MM.1S (cell line): Measurements from ENCODE around the gene USF1.

Experiments used
- DNase-seq: peaks from one replicate; pipeline ENCODE4 v3.0.0-alpha.2; 2015
- H2AFZ ChIP-seq: fragments of 300-600 bp; sonication (generic); 2 replicates; pipeline ENCODE4 v1.6.0; 2016; ENCODE audit warnings: antibody characterized with exemption, low read length
- H3F3A ChIP-seq: fragments of 300-600 bp; sonication (generic); 2 replicates; pipeline ENCODE4 v1.6.1; 2016; ENCODE audit warnings: mild to moderate bottlenecking, antibody characterized with exemption, low read length, moderate library complexity, mixed read lengths; ENCODE audit not compliant: insufficient read depth
- H3K27ac ChIP-seq: fragments of 300-600 bp; sonication (generic); 2 replicates; pipeline ENCODE4 v1.5.1; 2016; ENCODE audit warnings: mild to moderate bottlenecking, low read length
- H3K27me3 ChIP-seq: fragments of 300-600 bp; sonication (generic); replicated peaks from 2 replicates; pipeline ENCODE4 v1.6.0; 2016; ENCODE audit warnings: low read length; ENCODE audit not compliant: insufficient read depth
- H3K36me3 ChIP-seq: fragments of 300-600 bp; sonication (generic); replicated peaks from 2 replicates; pipeline ENCODE4 v1.6.1; 2016; ENCODE audit warnings: mild to moderate bottlenecking, low read length, mixed read lengths; ENCODE audit not compliant: insufficient read depth
- H3K4me1 ChIP-seq: fragments of 300-600 bp; sonication (generic); 2 replicates; pipeline ENCODE4 v1.6.1; 2016; ENCODE audit warnings: low read length, mixed read lengths
- H3K4me2 ChIP-seq: fragments of 300-600 bp; sonication (generic); 2 replicates; pipeline ENCODE4 v1.6.0; 2016; ENCODE audit warnings: low read depth, low read length
- H3K4me3 ChIP-seq: fragments of 300-600 bp; sonication (generic); 2 replicates; pipeline ENCODE4 v1.5.1; 2016; ENCODE audit warnings: low read length, mixed read lengths
- H3K79me2 ChIP-seq: fragments of 300-600 bp; sonication (generic); 2 replicates; pipeline ENCODE4 v1.6.1; 2016; ENCODE audit warnings: mixed run types, low read length, mixed read lengths
- H3K9ac ChIP-seq: fragments of 300-600 bp; sonication (generic); 2 replicates; pipeline ENCODE4 v1.6.1; 2016; ENCODE audit warnings: low read length, mixed read lengths
- H3K9me2 ChIP-seq: fragments of 300-600 bp; sonication (generic); replicated peaks from 2 replicates; pipeline ENCODE4 v1.6.1; 2016; ENCODE audit warnings: mild to moderate bottlenecking, low read length, mixed read lengths; ENCODE audit not compliant: insufficient read depth
- H3K9me3 ChIP-seq: fragments of 300-600 bp; sonication (generic); replicated peaks from 2 replicates; pipeline ENCODE4 v1.6.1; 2016; ENCODE audit warnings: mild to moderate bottlenecking, low read length, mixed read lengths; ENCODE audit not compliant: insufficient read depth
- H4K20me1 ChIP-seq: fragments of 300-600 bp; sonication (generic); 2 replicates; pipeline ENCODE4 v1.6.1; 2016; ENCODE audit warnings: mild to moderate bottlenecking, low read length, moderate library complexity, mixed read lengths; ENCODE audit not compliant: insufficient read depth
- EZH2 ChIP-seq: fragments of 300-600 bp; sonication (generic); optimal IDR thresholded peaks from 2 replicates; pipeline ENCODE3; 2017; ENCODE audit warnings: low read depth, mild to moderate bottlenecking, antibody characterized with exemption, low read length, mixed read lengths
- EZH2phosphoT487 ChIP-seq: fragments of 300-600 bp; sonication (generic); IDR thresholded peaks from 2 replicates; pipeline ENCODE4 v1.6.1; 2018; ENCODE audit warnings: antibody characterized with exemption, low read length
- TF ChIP-seq, protein P1 (sequence below): fragments of 300-600 bp; sonication (generic); IDR thresholded peaks from 2 replicates; pipeline ENCODE4 v1.5.1; 2016; ENCODE audit warnings: antibody characterized with exemption, low read length, mixed read lengths

USF1 gene

DNA sequence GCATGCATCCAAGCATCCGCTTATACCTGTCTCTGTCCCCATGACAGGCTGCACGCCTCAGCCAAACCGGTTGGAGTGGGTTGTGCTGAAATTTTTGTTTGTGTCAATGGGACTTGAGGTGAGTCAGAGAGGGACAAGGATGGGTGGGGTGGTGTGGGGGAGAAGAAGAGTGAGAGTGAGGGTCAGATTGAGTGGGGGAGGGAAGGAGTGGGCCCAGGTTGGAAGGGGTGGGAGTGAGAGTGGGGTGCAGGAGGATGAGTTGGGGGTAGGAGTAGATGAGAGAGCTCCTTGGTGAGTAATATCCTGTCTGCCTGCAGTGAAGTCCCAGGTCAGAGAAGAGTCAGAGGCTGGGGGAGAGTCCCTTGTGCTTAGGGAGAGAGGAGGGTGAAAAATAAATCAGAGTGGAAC, 46.8 kb upstream of the USF1 start:
- Histone ChIP-seq H3K9me3 (no peaks in the 10 kb centered on the region), H3F3A (peaks cover under 1% of the 10 kb centered on the region), H3K9me2 (no peaks in the 10 kb centered on the region), H3K4me1 (peaks cover 10% of the 10 kb centered on the region), H3K27me3 (no peaks in the 10 kb centered on the region), H3K9ac (no peak overlapping the region), H4K20me1 (no peaks in the 10 kb centered on the region), H2AFZ (no peak overlapping the region), H3K36me3 (no peaks in the 10 kb centered on the region), H3K27ac (no peak overlapping the region), H3K4me2 (no peak overlapping the region), H3K4me3 (no peak overlapping the region), H3K79me2 (no peaks in the 10 kb centered on the region)
- TF ChIP-seq EZH2phosphoT487 (no peak), EZH2 (no peak)
- TF ChIP-seq, protein P1, sequence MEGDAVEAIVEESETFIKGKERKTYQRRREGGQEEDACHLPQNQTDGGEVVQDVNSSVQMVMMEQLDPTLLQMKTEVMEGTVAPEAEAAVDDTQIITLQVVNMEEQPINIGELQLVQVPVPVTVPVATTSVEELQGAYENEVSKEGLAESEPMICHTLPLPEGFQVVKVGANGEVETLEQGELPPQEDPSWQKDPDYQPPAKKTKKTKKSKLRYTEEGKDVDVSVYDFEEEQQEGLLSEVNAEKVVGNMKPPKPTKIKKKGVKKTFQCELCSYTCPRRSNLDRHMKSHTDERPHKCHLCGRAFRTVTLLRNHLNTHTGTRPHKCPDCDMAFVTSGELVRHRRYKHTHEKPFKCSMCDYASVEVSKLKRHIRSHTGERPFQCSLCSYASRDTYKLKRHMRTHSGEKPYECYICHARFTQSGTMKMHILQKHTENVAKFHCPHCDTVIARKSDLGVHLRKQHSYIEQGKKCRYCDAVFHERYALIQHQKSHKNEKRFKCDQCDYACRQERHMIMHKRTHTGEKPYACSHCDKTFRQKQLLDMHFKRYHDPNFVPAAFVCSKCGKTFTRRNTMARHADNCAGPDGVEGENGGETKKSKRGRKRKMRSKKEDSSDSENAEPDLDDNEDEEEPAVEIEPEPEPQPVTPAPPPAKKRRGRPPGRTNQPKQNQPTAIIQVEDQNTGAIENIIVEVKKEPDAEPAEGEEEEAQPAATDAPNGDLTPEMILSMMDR: no peak
- DNase-seq: no peak

DNA sequence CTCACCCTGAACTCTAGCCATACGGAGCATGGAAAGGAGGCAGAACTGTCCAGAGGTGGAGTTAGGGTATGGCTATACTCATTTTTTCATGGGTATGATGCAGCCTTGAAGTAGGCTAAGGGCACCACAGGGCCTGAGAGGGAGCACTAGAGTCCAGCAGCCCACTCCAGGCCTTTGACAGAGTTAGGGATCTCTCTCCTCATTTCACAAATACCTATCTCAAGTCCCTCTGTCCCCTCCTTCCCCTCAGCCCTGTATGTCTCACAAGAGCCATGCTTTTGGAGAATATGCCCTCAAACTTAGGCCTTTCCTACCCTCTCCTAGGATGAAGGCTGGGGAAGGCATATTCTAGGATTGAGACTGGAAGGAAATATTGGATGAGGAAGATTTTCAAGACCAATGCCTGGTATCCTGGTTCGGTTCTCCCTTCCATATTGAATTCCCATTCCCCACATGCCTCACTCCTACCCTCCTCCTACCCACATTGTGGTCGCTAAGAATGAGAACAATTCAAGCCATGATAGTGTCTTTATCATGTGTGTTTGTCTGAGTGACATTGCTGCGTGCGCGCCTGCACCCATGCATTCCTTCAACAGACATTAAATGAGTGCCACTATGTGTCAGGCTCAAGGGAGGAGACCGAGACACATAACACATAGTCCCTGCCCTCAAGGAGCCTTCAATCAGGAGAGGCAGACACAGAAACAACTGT, 46.2 kb upstream of the USF1 start:
- DNase-seq: no peak
- no peaks in the 10 kb centered on the region for H3K79me2 ChIP-seq
- no peak overlapping the region for H3K4me3 ChIP-seq
- H3K27me3 ChIP-seq: no peaks in the 10 kb centered on the region
- H3K4me2 ChIP-seq: no peak overlapping the region
- no peaks in the 10 kb centered on the region for H3K9me3 ChIP-seq
- no peaks in the 10 kb centered on the region for H4K20me1 ChIP-seq
- H3K9ac ChIP-seq: no peak overlapping the region
- H3F3A ChIP-seq: no peaks in the 10 kb centered on the region; the same call in 1 of the 2 replicates
- H3K4me1 ChIP-seq: peaks cover 4% of the 10 kb centered on the region; the same call in 1 of the 2 replicates
- H2AFZ ChIP-seq: no peak overlapping the region
- no peaks in the 10 kb centered on the region for H3K36me3 ChIP-seq
- no peak overlapping the region for H3K27ac ChIP-seq
- no peak for TF ChIP-seq EZH2phosphoT487
- no peak for TF ChIP-seq EZH2
- TF ChIP-seq, protein P1: no peak
- H3K9me2 ChIP-seq: no peaks in the 10 kb centered on the region

DNA sequence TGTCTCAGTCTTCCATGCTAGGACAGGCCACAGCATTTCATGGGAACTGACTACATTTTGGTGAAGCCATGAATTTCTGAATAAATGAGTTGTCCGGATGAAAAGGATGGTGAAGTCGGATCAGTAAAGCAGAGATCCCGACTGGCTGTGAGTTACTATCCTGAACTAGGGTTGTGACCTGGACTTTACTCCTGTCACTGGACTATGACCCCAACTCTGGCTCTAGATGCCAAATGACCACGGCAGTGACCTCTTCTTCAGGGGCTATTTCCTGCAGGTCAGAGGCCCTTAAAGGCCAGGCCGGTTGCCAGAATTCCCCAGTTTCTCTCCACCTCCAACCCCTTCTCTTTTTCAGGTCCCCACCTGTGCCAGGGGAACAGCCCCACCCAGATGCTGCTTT, 45.3 kb upstream of the USF1 start:
- no peaks in the 10 kb centered on the region for H3K36me3 ChIP-seq

More for the DNA sequence above, 45.3 kb upstream of the USF1 start:
- no peak overlapping the region for H3K4me2 ChIP-seq
- 0 out of 2 replicates have a peak, but pooled peaks cover 2% of the 10 kb centered on the region for H3K4me1 ChIP-seq
- H4K20me1 ChIP-seq: no peaks in the 10 kb centered on the region
- no peaks in the 10 kb centered on the region for H3K79me2 ChIP-seq
- no peak overlapping the region for H3K9ac ChIP-seq
- no peak overlapping the region for H3K27ac ChIP-seq
- H3K4me3 ChIP-seq: no peak overlapping the region
- TF ChIP-seq EZH2phosphoT487: no peak
- TF ChIP-seq EZH2: no peak
- TF ChIP-seq, protein P1: no peak
- no peaks in the 10 kb centered on the region for H3K9me2 ChIP-seq
- H3K27me3 ChIP-seq: no peaks in the 10 kb centered on the region
- H2AFZ ChIP-seq: no peak overlapping the region
- no peaks in the 10 kb centered on the region for H3K9me3 ChIP-seq
- no peak for DNase-seq
- no peaks in the 10 kb centered on the region for H3F3A ChIP-seq
